SIG-M5 (cell line): ENCODE measurements around the gene SUN1.
"Not testable (repeated sequence)": the region's sequence is repeated elsewhere in the genome, so short reads cannot be mapped to it uniquely, and the experiment has no call there.

ENCODE experiments used
- DNase-seq: peaks from one replicate; lab custom pipeline; 2025; lab: John Stamatoyannopoulos, UW

The SUN1 gene

DNA sequence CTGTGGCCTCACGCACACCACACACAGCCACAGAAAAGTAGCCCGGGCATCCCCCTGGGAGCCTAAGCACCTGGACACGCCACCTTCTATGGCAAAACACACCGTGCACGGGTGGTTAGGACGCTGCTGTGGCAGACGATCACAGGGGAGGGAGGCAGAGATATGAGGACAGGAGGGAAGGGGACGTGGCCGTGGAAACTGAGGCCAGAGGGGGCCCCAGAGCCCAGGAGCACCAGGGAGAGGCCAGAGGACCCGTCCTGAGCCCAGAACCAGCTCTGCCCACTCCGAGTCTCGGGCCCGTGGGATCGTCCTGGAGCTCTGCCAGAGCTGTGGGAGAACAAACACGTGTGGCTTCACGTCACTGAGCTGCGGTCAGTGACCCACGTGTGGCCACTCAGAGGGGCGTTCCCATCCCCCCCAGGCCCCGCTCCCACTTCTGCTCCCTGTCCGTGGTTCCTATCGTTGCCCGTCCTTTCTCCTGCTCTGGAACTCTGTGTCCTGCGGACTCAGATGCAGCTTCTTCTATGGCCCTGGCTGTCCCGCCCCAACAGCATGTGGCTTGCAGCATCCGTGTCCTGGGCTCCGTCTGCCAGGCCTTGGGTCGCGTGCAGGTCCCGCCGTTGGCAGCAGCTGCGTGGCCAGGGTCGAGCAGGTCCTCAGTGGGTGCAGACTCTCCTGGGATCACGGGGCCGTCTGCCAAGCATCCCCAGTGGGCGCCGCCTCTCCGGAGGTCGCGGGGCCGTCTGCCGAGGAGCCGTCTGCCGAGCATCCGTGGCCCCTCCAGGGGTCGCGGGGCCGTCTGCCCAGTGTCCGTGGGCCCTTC, 75.1 kb downstream of the SUN1 start:
- DNase-seq: no peak

DNA sequence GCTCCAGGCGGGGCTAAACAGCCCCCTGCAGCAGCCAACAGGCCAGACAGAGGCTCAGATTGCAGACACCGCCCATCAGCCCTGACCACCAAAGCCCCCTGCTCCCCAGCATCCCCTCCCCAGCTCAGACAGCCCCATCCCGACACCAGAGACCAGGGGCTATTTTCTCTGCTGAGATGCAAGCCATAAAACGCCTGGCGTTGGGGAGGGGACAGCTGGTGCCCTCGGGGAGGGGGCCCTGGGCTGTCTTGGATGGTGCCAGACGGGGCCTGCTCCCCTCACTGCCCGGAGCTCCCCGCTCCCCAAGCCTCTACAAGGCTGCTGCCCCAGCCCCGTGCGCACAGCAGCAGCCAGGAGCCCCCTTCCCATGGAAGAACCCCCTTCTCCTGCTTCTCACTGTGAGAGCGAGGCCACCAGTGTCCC, 75.9 kb downstream of the SUN1 start:
- DNase-seq: no peak

DNA sequence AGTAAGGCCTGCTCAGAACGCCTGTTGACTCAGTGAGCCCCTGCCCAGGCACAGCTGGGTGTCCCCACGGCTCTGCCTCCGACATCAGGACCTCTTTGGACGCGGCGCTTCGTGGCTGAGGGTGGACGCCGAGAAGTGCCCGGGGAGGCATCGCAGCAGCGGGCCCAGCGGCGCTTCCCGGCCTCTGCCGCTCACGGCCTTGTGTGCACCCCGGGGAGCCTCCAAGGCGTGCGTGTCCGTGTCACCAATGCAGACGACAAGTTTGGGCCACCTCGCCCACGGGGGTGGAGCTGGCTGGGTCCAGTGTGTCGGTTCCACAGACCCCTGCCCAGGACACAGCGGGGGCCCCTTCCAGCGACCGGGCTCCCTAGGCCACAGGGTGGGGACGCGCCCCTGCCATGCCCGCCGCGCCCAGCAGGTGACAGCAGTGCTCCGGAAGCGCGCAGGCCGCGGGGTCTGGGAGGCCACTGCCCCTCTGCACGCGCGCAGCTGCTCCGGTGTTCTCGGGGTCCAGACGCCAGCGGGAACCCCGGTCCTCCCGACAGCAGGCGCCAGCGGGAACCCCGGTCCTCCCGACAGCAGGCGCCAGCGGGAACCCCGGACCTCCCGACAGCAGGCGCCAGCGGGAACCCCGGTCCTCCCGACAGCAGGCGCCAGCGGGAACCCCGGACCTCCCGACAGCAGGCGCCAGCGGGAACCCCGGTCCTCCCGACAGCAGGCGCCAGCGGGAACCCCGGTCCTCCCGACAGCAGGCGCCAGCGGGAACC, 76.5 kb downstream of the SUN1 start:
- not testable (repeated sequence) for DNase-seq

DNA sequence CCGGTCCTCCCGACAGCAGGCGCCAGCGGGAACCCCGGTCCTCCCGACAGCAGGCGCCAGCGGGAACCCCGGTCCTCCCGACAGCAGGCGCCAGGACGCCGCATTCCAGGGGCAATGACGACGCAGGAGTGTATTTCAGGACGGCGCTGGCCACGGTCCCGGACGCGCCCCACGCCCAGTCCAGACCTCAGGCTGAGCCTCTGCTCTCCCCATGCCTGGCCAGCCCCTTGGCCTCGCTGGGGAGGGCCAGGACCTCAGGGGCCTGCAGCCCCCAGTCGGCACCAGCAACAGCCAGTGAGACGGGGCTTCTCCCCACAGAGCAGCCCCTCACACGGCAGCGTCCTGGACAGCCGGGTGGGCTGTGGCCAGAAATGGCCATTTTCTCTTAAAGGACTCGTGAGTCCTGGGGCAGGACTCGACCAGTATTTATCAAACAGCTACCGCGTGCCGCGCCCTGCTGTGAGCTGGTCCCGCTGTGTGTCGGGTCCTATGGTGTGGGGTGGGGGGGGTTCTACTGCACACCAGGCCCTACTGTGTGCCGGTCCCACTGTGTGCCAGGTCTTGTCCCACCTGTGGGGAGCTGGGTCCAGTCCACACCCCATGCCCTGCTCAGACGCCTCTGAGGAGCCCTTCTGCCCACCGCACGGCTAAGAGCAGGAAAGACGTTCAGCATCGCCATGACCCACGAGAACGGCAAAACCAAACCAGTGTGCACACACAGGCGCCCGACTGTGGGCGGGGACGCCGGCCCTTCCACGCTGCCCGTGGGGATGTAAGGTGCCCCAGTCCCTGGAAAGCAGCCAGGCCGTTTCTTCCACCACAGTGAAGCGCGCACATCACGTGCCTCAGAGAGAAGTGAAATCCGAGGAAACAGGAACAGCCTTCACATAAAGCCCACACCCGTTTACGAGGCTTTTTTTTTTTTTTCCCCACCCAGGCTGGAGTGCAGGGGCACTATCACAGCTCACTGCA, 77.4 kb downstream of the SUN1 start:
- peak; percentile 13 for DNase-seq

DNA sequence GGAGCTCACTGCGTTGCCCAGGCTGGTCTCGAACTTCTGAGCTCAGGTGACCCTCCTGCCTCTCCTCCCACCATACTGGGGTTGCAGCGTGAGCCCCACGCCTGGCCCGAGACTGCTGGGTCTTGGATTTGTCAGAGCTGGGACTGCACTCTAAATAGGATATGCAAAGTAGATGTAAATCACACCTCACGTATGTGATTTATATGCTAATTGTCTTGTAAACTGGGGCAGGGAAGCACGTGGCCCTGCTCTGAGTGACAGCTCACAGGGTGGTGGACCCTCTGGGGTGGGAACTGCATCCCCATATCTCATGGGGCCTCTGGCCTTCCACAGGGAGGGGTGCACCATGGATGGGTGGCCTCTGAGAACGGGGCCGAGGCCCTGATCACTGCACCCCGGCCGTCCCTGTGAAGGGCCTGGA, 78.2 kb downstream of the SUN1 start:
- DNase-seq: no peak

DNA sequence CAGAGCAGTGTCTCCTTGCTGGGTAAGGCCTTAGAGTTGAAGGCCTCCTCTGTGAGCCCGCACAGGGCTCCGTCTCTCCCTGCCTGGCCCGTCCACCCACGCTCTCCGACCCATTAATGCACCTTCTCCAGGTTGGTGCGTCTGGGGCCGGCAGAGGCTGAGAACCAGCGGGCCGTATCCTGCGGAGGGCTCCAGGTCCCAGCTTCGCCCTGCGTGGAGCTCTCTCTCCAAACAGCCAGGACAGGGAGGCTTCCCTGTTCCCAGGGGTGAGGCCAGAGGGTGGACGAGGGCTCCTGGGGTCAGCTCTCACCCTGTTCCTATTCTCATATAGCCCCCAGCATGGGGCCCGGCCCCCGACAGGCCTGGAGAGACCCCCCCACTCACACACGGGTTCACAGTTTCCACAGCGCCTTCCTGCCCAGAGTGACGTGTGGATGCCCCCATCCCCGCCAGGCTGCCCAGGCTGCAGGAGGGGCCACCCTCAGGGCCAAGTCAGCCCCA, 78.7 kb downstream of the SUN1 start:
- DNase-seq: no peak

DNA sequence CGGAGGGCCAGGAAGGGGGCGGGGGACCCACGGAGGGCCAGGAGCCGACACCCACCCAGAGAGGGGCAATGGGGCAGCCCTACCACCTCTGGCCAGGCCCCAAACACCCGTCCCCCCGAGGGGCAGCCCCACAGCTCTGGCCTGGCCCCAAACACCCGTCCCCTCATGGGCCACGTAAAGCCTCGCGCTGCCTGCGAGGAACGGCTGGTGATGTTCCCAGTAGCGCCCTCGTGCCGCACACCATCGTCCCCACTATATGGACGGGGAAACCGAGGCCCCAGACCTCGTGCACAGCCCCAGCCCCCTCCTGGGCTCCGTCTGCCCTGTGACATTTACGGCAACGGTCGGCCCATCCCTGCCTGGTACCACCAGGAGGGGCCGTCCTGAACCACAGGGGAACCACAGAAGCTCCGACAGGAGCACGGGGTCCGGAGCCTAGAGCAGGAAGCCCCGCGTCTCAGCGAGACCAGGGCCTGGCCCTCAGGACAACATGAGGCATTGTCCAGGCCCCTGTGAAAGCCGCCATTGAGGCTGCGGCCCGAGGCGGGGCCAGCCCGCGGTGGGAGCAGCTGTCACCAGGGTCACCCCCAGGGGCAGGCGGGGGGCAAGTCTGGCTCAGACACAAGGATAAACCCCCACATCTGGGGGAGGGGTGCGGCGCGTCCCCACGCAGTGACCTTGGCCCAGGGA, 79.7 kb downstream of the SUN1 start:
- DNase-seq: no peak

DNA sequence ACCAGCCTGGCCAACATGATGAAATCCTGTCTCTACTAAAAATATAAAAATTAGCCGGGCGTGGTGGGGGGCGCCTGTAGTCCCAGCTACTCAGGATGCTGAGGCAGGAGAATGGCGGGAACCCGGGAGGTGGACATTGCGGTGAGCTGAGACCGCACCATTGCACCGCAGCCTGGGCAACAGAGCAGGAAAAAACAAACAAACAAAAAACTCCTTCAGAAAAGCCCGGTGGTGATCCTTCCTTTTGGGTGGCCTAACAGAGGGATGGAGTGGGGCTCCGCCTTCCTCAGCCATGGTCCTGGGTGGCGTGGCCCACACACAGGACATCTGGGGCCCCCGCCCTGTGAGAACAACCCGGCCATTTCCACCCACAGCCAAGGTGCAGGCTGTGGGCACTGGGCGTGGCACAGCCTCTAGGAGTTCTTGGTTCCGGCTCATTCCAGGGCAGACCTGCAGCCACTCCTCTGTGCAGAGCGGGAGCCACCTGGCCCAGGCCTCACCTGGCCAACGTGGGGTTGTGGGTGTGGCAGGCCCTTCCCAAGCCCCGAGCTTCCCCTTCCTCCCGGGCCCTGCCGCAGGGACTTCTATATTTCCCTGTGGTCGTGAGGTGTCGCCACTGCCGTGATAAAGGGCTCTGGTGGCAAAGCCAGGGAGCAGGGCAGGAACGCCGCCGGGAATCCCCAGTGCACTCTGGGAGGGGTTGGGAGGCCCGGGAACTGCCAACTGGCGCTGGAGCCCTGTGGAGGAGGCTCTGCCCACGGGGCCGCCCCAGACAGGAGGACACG, 81.7 kb downstream of the SUN1 start:
- no peak for DNase-seq

DNA sequence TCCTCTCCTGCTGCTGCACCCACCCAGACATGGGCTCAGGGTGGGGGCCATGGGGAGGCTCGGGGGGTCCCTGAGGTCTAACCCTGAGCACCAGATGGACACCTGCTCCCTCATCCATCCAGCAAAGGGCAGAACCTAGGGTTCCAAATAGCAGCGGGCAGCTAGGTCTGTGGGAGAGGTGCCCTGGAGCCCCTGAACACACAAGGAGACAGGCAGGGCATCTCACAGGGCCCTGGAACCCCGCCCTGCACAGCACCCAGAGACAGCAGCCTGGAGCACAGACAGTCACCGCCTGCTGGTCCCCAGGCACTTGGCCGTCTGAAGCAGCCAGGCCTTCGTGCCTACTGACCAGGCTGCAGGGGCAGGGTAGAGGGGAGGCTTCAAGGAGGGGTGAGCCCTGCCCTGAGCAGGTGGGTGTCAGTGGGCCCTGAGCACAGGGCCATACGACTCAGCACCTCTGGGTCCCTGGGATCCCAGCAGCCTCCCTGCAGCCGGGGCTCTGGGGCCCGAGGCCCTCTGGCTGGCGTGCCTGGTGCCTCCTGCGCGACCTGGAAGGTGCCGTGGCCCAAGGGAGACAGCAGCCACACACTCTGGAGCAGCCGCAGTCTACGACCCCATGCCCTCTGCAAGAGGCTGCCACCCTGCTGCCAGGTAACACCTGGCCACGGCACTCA, 82.4 kb downstream of the SUN1 start:
- no peak for DNase-seq

DNA sequence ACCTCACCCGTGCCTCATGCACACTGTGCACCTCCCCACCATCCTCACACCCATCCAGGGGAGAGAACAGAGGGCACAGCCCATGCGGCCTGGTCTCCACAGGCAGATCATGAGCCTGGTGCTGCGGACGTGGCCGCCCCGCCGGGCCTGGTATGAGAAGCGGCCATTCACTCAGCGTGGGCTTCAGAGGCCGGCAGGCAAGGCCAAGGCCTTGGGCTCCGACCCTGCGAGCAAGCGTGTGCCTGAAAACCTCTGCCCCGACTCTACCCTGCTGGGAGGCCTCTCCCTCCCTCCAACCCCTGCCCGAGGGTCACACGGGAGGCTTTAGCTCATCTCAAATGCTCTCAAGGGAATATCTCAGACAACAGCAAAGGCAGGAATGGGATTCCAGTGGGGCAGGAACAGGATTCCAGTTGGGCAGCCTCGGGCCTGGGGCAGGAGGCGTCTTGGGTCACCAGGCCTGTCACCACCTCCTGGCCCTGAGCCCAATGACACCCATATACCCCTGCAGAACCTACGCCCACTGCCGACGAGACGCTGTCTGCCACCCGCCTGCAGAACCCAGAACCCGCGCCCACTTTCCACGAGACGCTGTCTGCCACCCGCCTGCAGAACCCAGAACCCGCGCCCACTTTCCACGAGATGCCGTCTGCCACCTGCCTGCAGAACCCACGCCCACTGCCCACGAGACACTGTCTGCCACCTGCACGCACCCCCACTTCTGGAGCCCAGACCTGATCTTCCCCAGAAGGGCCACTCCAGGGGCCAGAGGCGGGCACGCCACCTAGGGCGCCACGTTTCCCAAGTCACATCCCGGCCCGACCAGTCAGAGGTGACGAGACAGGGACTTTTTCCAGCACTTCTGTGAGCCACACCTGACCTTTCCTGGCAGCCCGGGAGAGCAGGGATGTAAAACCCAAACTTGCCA, 83.3 kb downstream of the SUN1 start:
- no peak for DNase-seq

DNA sequence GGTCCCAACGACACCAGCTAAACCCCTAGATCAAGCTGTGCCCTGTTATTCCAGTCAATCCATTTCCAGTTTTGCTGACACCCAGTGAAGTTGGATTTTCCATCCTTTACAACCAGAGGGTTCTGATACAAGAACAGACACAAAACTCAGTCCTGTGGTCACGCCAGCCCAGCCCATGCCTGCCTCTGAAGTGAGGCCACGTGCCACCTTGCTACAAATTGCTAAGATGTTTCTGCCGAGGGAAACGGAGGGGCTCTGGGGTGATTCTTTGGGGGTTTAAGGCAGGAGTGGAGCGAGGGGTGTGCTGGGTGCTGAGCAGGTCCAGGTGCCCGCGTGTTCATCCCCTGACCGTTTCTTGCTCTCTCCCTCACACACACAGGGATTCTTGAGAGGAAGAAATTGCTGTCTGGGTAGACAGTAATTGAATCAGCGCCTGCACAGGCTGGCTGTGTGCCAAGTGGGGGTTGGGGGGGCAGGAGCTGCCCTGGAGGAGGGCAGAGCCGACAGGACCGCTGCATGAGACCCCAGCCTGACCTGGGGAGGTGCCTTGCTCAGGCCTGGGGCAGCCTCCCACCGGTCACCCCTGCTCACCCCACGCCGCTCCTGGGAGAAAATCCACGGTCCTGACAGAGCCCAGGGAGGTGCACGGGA, 84.1 kb downstream of the SUN1 start:
- no peak for DNase-seq

DNA sequence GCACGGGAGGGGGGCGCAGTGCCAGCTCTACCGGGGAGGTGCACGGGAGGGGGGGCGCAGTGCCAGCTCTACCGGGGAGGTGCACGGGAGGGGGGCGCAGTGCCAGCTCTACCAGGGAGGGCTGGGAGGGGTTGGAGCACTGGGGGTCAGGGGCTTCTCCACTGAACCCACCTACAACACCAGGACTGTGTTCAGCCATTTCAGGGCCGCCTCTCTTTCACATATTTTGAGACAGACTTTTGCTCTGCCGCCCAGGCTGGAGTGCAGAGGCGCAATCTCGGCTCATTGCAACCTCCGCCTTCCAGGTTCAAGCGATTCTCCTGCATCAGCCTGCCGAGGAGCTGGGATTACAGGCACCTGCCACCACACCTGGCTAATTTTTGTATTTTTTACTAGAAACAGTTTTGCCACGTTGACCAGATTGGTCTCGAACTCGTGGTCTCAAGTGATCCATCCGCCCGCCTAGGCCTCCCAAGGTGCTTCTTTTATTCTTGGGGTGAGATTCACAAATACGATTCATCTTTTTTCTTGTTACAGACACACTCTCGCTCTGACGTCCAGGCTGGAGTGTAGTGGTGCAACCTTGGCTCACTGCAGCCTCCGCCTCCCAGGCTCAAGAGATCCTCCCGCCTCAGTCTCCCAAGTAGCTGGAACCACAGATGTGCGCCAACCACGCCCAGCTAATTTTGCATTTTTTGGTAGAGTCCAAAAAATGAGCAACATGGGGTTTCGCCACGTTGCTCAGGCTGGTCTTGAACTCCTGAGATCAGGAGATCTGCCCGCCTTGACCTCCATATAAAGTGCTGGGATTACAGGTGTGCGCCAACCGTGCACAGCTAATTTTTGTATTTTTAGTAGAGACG, 85.2 kb downstream of the SUN1 start:
- DNase-seq: no peak

DNA sequence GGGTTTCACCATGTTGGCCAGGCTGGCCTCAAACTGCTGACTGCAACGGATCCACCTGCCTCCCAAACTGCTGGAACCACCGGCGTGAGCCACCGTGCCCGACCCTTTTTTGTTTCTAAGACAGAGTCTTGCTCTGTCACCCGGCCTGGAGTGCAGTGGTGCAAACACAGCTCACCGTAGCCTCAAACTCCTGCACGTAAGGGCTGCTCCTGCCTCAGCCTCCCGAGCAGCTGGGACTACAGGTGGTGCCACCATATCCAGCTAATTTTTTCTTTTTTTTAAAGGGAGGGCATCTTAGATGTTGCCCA, 85.8 kb downstream of the SUN1 start:
- no peak for DNase-seq

DNA sequence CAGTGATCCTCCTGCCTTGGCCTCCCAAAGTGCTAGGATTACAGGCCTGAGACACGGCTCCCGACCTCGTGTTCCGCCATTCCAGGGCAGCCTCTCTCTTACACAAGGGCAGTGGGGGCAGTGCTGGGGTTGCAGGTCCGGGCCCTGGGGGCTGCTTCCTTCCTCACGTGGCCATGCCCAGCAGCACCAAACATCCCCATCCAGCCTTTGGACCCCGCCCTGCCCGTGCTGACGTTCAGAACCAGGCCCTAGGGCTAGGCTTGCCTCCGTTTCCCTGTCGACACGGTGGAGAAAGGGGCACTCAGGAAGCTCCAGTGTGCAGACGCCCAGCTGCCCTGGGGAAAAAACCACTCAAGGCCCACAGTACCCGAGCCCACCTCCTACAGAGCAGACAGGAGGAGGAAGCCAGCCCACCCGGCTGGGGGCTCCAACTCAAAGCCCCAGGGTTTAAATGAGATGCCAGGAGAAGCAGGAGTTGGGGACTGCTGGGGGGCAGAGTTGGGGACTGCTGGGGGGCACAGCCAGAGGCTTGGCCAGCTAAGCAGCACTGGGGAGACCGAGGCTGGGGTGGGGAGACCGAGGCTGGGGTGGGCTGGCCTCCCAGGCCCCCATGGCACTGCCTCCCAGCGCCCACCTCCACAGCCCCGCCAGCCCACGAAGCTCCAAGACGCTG, 86.3 kb downstream of the SUN1 start:
- DNase-seq: no peak

DNA sequence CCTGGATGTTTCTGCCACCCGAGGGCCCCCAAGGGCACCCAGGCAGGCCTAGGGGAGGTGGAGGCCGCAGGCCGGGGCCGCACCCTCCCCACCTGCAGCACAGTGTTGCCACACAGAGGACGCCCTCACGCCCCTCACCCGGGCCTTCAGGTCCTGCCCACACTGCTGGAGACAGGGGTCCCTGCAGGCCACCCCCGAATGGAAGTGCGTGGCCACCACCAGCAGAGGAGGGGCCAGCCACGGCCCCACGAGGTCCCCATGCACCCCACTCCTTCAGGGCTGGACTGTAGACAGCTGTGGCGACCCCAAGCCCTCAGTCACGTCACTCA, 86.8 kb downstream of the SUN1 start:
- DNase-seq: no peak

DNA sequence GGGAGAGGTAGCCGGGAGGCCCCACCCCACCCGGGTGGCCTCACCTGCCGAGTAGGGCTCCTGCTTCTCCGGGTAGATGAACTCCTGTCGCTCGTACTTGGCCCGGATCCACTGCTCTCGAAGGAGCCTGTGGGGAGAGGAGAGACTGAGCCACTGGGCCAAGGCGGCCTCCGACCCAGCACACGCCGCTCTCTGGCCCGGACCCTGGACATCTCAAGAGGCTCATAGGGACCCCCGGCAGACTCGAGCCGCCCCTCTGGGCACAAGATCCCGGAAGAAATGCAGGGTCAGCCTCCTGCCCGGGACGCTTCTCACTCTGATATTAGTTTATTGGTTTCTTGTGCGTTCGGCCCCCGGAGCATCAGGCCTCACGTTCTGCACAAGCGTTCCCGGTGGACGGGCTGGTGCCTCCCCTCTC, 87.7 kb downstream of the SUN1 start:
- no peak for DNase-seq
